PC-9 (cell line): ENCODE measurements around the gene PTGR3. TPM values are rescaled to one million over a fixed set of nuclear protein-coding genes. Genes with fewer than 3 reads are reported as not detected.

Source experiments
- BruUV-seq: library from RNA; stranded (reverse); fragments of 400-500 nt; replicated peaks from 2 replicates; lab custom pipeline; 2021; lab: Mats Ljungman, UMichigan
- CTCF ChIA-PET: fragments of 300-600 bp; sonication (Branson Sonifier 250); formaldehyde crosslinking; loops from one replicate; lab custom pipeline; 2022; ENCODE audit warnings: antibody characterized with exemption; lab: Charles Lee
- POLR2A ChIA-PET: fragments of 300-600 bp; sonication (Branson Sonifier 250); formaldehyde crosslinking; loops from one replicate; lab custom pipeline; 2022; ENCODE audit warnings: antibody characterized with exemption; ENCODE audit not compliant: unreplicated experiment; lab: Charles Lee
- DNase-seq, 2 experiments: peaks; one replicate each; pipeline versions ENCODE4 v3.0.0 to v3.0.0-alpha.2; 2015 to 2022; ENCODE audit warnings: mixed read lengths in 1 of 2
- H2AFZ ChIP-seq: fragments of 200-600 bp; sonication (generic); 2 replicates; pipeline ENCODE4 v1.8.1; 2017; ENCODE audit warnings: antibody characterized with exemption
- H3F3A ChIP-seq: fragments of 200-600 bp; sonication (generic); 2 replicates; pipeline ENCODE4 v1.8.1; 2017; ENCODE audit warnings: antibody characterized with exemption, mild to moderate bottlenecking, low read depth; ENCODE audit not compliant: insufficient read depth
- H3K27ac ChIP-seq: fragments of 200-600 bp; sonication (generic); 2 replicates; pipeline ENCODE4 v1.6.1; 2016; ENCODE audit warnings: mixed run types
- H3K27me3 ChIP-seq: fragments of 200-600 bp; sonication (generic); 2 replicates; pipeline ENCODE4 v1.6.1; 2016; ENCODE audit warnings: low read depth, mixed run types; ENCODE audit not compliant: insufficient read depth
- H3K36me3 ChIP-seq: fragments of 200-600 bp; sonication (generic); 2 replicates; pipeline ENCODE4 v1.6.1; 2016; ENCODE audit warnings: low read depth, mixed run types
- H3K4me1 ChIP-seq: fragments of 200-600 bp; sonication (generic); replicated peaks from 2 replicates; pipeline ENCODE4 v1.6.1; 2016; ENCODE audit warnings: mixed run types; ENCODE audit not compliant: insufficient read depth
- H3K4me2 ChIP-seq: fragments of 200-600 bp; sonication (generic); 2 replicates; pipeline ENCODE4 v1.6.1; 2017; ENCODE audit warnings: mixed run types
- H3K4me3 ChIP-seq: fragments of 200-600 bp; sonication (generic); 2 replicates; pipeline ENCODE4 v1.6.1; 2016; ENCODE audit warnings: mixed run types
- H3K79me2 ChIP-seq: fragments of 200-600 bp; sonication (generic); 2 replicates; pipeline ENCODE4 v1.6.1; 2017; ENCODE audit warnings: low read depth, mixed run types
- H3K9me2 ChIP-seq: fragments of 200-600 bp; sonication (generic); 2 replicates; pipeline ENCODE4 v1.8.1; 2017; ENCODE audit warnings: mild to moderate bottlenecking; ENCODE audit not compliant: insufficient read depth
- H3K9me3 ChIP-seq: fragments of 200-600 bp; sonication (generic); 2 replicates; pipeline ENCODE4 v1.8.1; 2016; ENCODE audit warnings: low read depth; ENCODE audit not compliant: insufficient read depth
- H4K20me1 ChIP-seq: fragments of 200-600 bp; sonication (generic); 2 replicates; pipeline ENCODE4 v1.8.1; 2017; ENCODE audit not compliant: insufficient read depth
- EZH2 ChIP-seq: fragments of 200-600 bp; sonication (generic); IDR thresholded peaks from 2 replicates; pipeline ENCODE4 v1.8.0; 2017; ENCODE audit warnings: antibody characterized with exemption, low read depth
- intact Hi-C: fragments of 100-400 bp; cut with micrococcal nuclease; formaldehyde crosslinking; loops from one replicate; pipeline ENCODE4 v1.10.0; 2022; ENCODE audit not compliant: unreplicated experiment
- total RNA-seq: library from RNA; stranded (reverse); gene quantifications from 2 replicates; pipeline ENCODE4 v1.2.3, GENCODE V29; 2021
- TF ChIP-seq, protein P1 (sequence below): fragments of 200-600 bp; sonication (generic); conservative IDR thresholded peaks from 2 replicates; pipeline ENCODE4 v1.6.1; 2017; ENCODE audit warnings: mixed run types, antibody characterized with exemption, mild to moderate bottlenecking, moderate library complexity

PTGR3 gene
- total RNA-seq, 1 experiment from 2014 or later = 38.4 TPM

- H4K20me1 ChIP-seq = no peaks in the 10 kb centered on the region; the same call in 1 of the 2 replicates
- H2AFZ ChIP-seq = no peak overlapping the region
- H3K4me1 ChIP-seq = no peaks in the 10 kb centered on the region
- no peak overlapping the region for H3K27ac ChIP-seq
- no TSS peak for BruUV-seq
- intact Hi-C loops = no loop called here
- H3K4me3 ChIP-seq = no peak overlapping the region
- no peaks in the 10 kb centered on the region for H3K27me3 ChIP-seq
- DNase-seq = no peak
- H3K9me2 ChIP-seq = no peaks in the 10 kb centered on the region
- TF ChIP-seq, protein P1, sequence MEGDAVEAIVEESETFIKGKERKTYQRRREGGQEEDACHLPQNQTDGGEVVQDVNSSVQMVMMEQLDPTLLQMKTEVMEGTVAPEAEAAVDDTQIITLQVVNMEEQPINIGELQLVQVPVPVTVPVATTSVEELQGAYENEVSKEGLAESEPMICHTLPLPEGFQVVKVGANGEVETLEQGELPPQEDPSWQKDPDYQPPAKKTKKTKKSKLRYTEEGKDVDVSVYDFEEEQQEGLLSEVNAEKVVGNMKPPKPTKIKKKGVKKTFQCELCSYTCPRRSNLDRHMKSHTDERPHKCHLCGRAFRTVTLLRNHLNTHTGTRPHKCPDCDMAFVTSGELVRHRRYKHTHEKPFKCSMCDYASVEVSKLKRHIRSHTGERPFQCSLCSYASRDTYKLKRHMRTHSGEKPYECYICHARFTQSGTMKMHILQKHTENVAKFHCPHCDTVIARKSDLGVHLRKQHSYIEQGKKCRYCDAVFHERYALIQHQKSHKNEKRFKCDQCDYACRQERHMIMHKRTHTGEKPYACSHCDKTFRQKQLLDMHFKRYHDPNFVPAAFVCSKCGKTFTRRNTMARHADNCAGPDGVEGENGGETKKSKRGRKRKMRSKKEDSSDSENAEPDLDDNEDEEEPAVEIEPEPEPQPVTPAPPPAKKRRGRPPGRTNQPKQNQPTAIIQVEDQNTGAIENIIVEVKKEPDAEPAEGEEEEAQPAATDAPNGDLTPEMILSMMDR = no peak
- no peak for TF ChIP-seq EZH2
- ChIA-PET CTCF (no interaction called here), POLR2A (no interaction called here)
- no peak overlapping the region for H3K4me2 ChIP-seq
- H3K36me3 ChIP-seq = no peaks in the 10 kb centered on the region
- H3K9me3 ChIP-seq = no peaks in the 10 kb centered on the region
- H3K79me2 ChIP-seq = no peaks in the 10 kb centered on the region
- H3F3A ChIP-seq = no peaks in the 10 kb centered on the region
Observed at GRCh38 chr18:75231053-75231406, 22.1 kb upstream of the PTGR3 start.

- Histone ChIP-seq H3K9me2 (no peaks in the 10 kb centered on the region), H3K4me3 (no peak overlapping the region), H3K4me2 (no peak overlapping the region), H3K79me2 (no peaks in the 10 kb centered on the region), H2AFZ (no peak overlapping the region), H3K27me3 (no peaks in the 10 kb centered on the region), H3K4me1 (no peaks in the 10 kb centered on the region), H3K36me3 (no peaks in the 10 kb centered on the region), H3K27ac (no peak overlapping the region), H3F3A (no peaks in the 10 kb centered on the region), H4K20me1 (no peaks in the 10 kb centered on the region; the same call in 1 of the 2 replicates), H3K9me3 (no peaks in the 10 kb centered on the region)
- CTCF ChIA-PET = no interaction called here
- no peak for DNase-seq
- TF ChIP-seq, protein P1 = no peak
- TF ChIP-seq EZH2 = no peak
- POLR2A ChIA-PET = no interaction called here
- no TSS peak for BruUV-seq
- intact Hi-C loops = no loop called here
Observed at GRCh38 chr18:75230163-75231052, 21.5 kb upstream of the PTGR3 start.

GRCh38 chr18:75229437-75229836 is 20.5 kb upstream of the PTGR3 start:
- DNase-seq = no peak
- H3K27ac ChIP-seq = no peak overlapping the region
- no peaks in the 10 kb centered on the region for H3K36me3 ChIP-seq
- intact Hi-C loops = no loop called here
- no peaks in the 10 kb centered on the region for H3K9me2 ChIP-seq
- no peak overlapping the region for H3K4me2 ChIP-seq
- H3K79me2 ChIP-seq = no peaks in the 10 kb centered on the region
- H2AFZ ChIP-seq = no peak overlapping the region
- H4K20me1 ChIP-seq = no peaks in the 10 kb centered on the region; the same call in 1 of the 2 replicates
- TF ChIP-seq, protein P1 = no peak
- TF ChIP-seq EZH2 = no peak
- H3K9me3 ChIP-seq = no peaks in the 10 kb centered on the region
- POLR2A ChIA-PET = no interaction called here
- H3K4me3 ChIP-seq = no peak overlapping the region
- H3K4me1 ChIP-seq = no peaks in the 10 kb centered on the region
- H3K27me3 ChIP-seq = no peaks in the 10 kb centered on the region
- BruUV-seq = no TSS peak
- CTCF ChIA-PET = no interaction called here
- H3F3A ChIP-seq = no peaks in the 10 kb centered on the region
